HS-5 (cell line): Measurements from ENCODE around the gene CARD6.
"Not testable (repeated sequence)": the region's sequence is repeated elsewhere in the genome, so short reads cannot be mapped to it uniquely, and the experiment has no call there.

ENCODE experiments used
- DNase-seq: peaks from one replicate; pipeline ENCODE4 v3.0.0-alpha.2; 2012; ENCODE audit warnings: low read depth

CARD6 gene

GRCh38 chr5:40828690-40829661, 12.2 kb upstream of the CARD6 start:
- DNase-seq = no peak

GRCh38 chr5:40829748-40830533, 11.2 kb upstream of the CARD6 start:
- DNase-seq = no peak

- no peak for DNase-seq
Observed at GRCh38 chr5:40831346-40832210, 9.6 kb upstream of the CARD6 start.

- DNase-seq = no peak
Observed at GRCh38 chr5:40832345-40832744, 8.8 kb upstream of the CARD6 start.

GRCh38 chr5:40833712-40834229, 7.4 kb upstream of the CARD6 start:
- no peak for DNase-seq

- no peak for DNase-seq
Observed at GRCh38 chr5:40834391-40834848, 6.7 kb upstream of the CARD6 start.

- DNase-seq = peak; percentile 94
Observed at GRCh38 chr5:40834849-40835787, 6.0 kb upstream of the CARD6 start, which contains the start of gene RPL37. RPL37 (minus strand) TSS chr5:40835222; CDS start chr5:40835185, 37 bp downstream.

- no peak for DNase-seq
Observed at GRCh38 chr5:40838086-40838485, 3.1 kb upstream of the CARD6 start.

GRCh38 chr5:40842351-40842750, 1.2 kb downstream of the CARD6 start:
- DNase-seq = no peak

GRCh38 chr5:40844565-40844964, 3.4 kb downstream of the CARD6 start:
- no peak for DNase-seq

- DNase-seq = no peak
Observed at GRCh38 chr5:40846371-40846770, 5.2 kb downstream of the CARD6 start.

GRCh38 chr5:40847525-40847924, 6.4 kb downstream of the CARD6 start:
- no peak for DNase-seq

GRCh38 chr5:40853632-40854192, 12.5 kb downstream of the CARD6 start:
- DNase-seq = no peak

GRCh38 chr5:40860711-40861110, 19.5 kb downstream of the CARD6 start:
- DNase-seq = no peak

GRCh38 chr5:40865004-40865403, 23.8 kb downstream of the CARD6 start:
- not testable (repeated sequence) for DNase-seq

- no peak for DNase-seq
Observed at GRCh38 chr5:40866844-40867243, 25.7 kb downstream of the CARD6 start.

GRCh38 chr5:40869384-40869783, 28.2 kb downstream of the CARD6 start:
- no peak for DNase-seq

- DNase-seq = no peak
Observed at GRCh38 chr5:40871177-40871576, 30.0 kb downstream of the CARD6 start.

GRCh38 chr5:40872253-40872652, 31.1 kb downstream of the CARD6 start:
- DNase-seq = not testable (repeated sequence)

- DNase-seq = no peak
Observed at GRCh38 chr5:40873286-40873880, 32.2 kb downstream of the CARD6 start.
